ENCODE data around the gene NTHL1. TPM values are rescaled to one million over a fixed set of nuclear protein-coding genes. Genes with fewer than 3 reads are reported as not detected.

NTHL1 gene
- total and polyA plus RNA-seq, 9 of the 15 experiments (the other 6 are each of a cell fraction or from before 2014, with no cell fraction given): 1.1 to 58.8 (median 17.6) TPM

- TF ChIP-seq DEAF1 (CRISPR knock-in tag; IDR thresholded peaks at IDR 0.05): no peak
- no peak for TF ChIP-seq KLF10 (CRISPR knock-in tag; IDR thresholded peaks at IDR 0.05)
- no peak for TF ChIP-seq YBX1 (IDR thresholded peaks at IDR 0.05)
- no peak for TF ChIP-seq ZNF12 (CRISPR knock-in tag; IDR thresholded peaks at IDR 0.05)
- TF ChIP-seq NELFE (IDR thresholded peaks at IDR 0.05; ENCODE audit: insufficient read depth, insufficient read length): no peak
- no peak; the same call in 1 of the 2 replicates for TF ChIP-seq ETV1 (tag; conservative IDR thresholded peaks at IDR 0.05; ENCODE audit: low read depth)
- no peak for TF ChIP-seq ZNF212 (CRISPR knock-in tag; IDR thresholded peaks at IDR 0.05)
- TF ChIP-seq TFAP4 (CRISPR knock-in tag; IDR thresholded peaks at IDR 0.05; ENCODE audit: borderline replicate concordance): peak; percentile 98
- no peak for TF ChIP-seq JUNB (CRISPR knock-in tag; conservative IDR thresholded peaks at IDR 0.05)
- 0 out of 2 replicates have a peak, but pooled peaks have one; percentile 9 for TF ChIP-seq GTF2F1 (IDR thresholded peaks at IDR 0.05; ENCODE audit: low read depth, low read length)
- TF ChIP-seq PHF21A (IDR thresholded peaks at IDR 0.05; ENCODE audit: borderline replicate concordance, low read depth): no peak
- TF ChIP-seq ZC3H4 (CRISPR knock-in tag; IDR thresholded peaks at IDR 0.05; ENCODE audit: borderline replicate concordance): no peak
- no peak for TF ChIP-seq HIVEP1 (CRISPR knock-in tag; IDR thresholded peaks at IDR 0.05)
- TF ChIP-seq RREB1 (CRISPR knock-in tag; IDR thresholded peaks at IDR 0.05): no peak
- TF ChIP-seq TCF7 (IDR thresholded peaks at IDR 0.05; ENCODE audit: borderline replicate concordance): peak; percentile 59; the same call in 1 of the 2 replicates
- peak; percentile 87 for TF ChIP-seq PKNOX1 (IDR thresholded peaks at IDR 0.05)
- TF ChIP-seq ARNT (IDR thresholded peaks at IDR 0.05): peak in 1 of 2 experiments; percentile 33; a peak in 1 of 4 replicates
- no peak for TF ChIP-seq ZNF589 (CRISPR knock-in tag; IDR thresholded peaks at IDR 0.05; ENCODE audit: low read depth)
- no peak for TF ChIP-seq BRD9 (IDR thresholded peaks at IDR 0.05; ENCODE audit: low read depth, partially characterized antibody)
- no peak for TF ChIP-seq NFATC3 (IDR thresholded peaks at IDR 0.05)
Observed at GRCh38 chr16:2003827-2004641, 43.6 kb downstream of the NTHL1 start (continued).

Measured in K562 (cell line).